Left kidney (tissue), 2 donors: ENCODE results near the gene LAMTOR5. TPM values are rescaled to one million over a fixed set of nuclear protein-coding genes. Genes with fewer than 3 reads are reported as not detected.
A peak's percentile ranks its signal among the peaks of the same experiment; 100 is the strongest.
"Not testable (repeated sequence)": the region's sequence is repeated elsewhere in the genome, so short reads cannot be mapped to it uniquely, and the experiment has no call there.

ENCODE experiments used
- DNase-seq: peaks from one replicate; pipeline ENCODE4 v3.0.0-alpha.2; 2013
- polyA plus RNA-seq: library from polyadenylated mRNA; unstranded; fragments of 120-200 nt; gene quantifications from one replicate; pipeline ENCODE4 v1.2.1, GENCODE V29; 2013; ENCODE audit not compliant: insufficient read length

The LAMTOR5 gene
- polyA plus RNA-seq, 1 donor: 259 TPM

GRCh38 chr1:110433213-110433612 lies 25.7 kb upstream of the LAMTOR5 start:
- DNase-seq: no peak

DNA sequence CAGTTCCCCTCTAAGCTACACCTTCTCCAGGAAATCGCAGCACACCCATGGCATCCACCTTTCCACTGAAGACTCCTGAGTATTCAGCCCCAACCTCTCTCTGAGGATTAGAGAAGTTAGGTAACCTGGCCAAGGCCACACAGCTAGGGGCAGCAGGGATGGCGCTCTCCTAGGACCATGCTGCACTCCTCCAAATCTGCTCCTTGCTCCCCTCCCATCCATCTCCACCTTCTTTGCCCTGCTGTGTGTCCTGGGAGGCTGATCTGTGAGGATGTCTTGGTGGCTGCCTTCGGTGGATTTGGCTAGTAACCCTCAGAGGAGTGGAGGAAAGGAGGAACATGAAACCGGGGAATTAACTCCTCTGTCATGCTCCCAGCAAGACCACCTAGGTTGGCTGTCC lies 23.4 kb upstream of the LAMTOR5 start:
- DNase-seq: no peak

GRCh38 chr1:110430366-110430765 lies 22.9 kb upstream of the LAMTOR5 start:
- no peak for DNase-seq

DNA sequence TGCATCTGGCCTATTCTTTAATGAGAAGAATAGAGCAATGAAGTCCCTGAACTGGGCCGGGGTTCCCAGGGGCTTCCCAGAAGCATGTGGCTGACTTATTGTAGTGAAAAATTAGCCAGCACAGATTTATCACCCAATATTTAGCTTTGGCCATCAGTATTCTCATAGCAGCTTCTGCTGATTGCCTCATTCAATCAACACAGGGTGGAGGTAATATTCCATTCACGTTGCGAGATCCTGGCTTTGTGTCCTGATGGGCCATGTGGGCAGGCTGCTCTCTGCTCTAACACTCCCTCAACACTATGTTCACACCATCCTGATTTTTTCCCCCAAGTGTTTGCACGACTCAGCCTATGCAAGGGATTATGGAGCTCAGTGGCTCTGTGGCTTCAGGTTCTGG lies 21.5 kb upstream of the LAMTOR5 start:
- no peak for DNase-seq

- no peak for DNase-seq
Observed at GRCh38 chr1:110426854-110427253, 19.4 kb upstream of the LAMTOR5 start.

DNA sequence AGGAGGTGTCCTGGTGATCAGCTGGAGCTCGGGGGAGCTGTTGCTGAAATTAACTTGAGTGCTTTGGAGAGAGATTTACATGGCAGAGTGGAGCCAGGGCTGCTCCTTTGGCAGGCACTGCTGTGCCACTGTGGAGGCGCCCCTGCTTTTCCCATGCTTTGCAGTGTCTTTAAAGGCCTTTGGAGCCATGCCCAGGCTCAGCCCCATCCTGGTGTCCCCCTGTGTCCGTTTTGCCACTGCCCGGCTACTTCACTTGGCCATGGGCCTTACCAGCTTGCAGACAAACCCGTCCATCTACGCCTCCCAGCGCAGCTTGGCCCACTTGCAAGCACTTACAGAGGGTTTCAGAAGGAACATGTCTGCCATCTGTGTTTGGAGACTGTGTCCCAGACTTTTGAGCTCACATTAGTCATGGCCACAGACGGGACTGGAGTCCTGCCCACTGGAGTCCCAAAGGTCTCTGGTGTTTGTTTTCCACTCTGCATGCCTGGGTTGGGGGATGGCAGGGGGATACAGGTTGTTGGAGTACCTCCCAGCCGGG lies 18.2 kb upstream of the LAMTOR5 start:
- no peak for DNase-seq

DNA sequence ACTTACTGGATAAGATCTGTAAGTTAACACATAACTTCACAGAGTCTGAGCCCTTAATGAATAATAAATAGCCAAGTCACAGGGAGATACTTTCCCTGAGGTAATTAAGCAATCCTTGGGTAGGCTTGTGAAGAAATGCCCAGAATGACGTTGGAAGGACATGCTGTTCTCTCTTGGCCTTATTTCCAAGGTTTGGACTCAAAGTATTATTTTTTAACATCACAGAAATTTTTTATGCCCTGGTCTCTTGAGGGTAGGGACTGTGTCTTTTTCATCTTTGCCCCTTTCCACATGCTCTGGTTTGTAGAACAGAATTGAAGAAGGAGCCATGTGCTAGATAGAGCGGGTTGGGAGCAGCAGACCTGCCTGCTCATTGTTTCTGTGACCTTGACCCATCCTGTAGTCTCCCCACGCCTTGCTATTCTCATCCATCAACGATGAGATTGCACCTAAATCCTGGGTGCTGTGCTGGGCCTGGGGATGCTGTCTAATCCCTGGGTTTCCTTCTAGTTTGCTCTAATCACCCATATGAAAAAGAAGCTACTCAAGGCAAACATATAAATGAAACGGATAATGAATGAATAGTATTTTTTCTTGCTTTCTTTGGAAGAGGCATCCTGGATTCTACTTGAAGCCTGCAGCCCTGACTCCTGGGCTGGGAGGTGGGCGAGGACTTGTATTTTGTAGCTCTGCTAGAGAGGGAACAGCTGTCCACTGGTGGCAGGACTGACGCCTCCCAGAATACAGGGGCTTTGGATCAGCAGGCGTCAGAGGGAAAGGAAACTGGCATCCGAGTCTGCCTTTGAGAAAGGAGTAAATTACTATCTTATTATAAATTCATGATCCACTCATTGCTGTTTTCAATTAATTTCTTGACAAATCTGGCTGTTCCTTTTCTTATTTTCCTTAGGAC lies 17.5 kb upstream of the LAMTOR5 start:
- no peak for DNase-seq

GRCh38 chr1:110420874-110421793 lies 13.6 kb upstream of the LAMTOR5 start:
- no peak for DNase-seq

DNA sequence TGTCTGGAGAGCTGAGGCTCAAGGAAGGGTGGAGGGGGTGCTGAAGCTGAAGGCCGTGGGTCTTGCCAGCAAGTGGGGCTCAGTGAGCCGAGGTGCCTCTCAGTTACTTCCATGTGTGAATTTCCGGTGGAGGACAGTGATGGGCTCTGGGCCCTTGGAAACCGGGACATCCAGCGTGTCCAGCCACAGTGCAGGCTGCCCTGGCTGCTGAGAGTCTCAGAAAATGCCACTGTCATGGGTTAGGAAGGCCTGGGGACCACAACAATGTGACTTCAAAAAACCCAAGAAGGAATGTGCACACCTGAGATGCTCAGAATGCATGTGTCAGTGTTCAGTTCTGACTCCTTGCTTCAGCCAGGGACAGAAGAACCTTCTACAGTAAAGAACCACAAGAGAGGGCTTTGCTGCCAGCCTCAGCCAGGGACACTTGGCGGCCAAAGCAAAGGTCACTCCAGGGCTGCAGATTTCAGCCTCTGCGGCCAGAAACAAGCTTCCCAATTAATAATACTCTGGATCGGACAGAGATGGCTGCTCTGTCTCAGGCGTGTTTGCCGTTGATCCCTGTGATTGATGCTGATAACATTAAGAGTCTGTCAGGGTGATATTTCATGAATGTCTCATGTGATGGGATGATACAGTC lies 12.6 kb upstream of the LAMTOR5 start:
- no peak for DNase-seq

- no peak for DNase-seq
Observed at GRCh38 chr1:110418729-110419128, 11.2 kb upstream of the LAMTOR5 start.

- not testable (repeated sequence) for DNase-seq
Observed at GRCh38 chr1:110413045-110413444, 5.6 kb upstream of the LAMTOR5 start.

- peak; percentile 55 for DNase-seq
Observed at GRCh38 chr1:110412576-110412975, 5.1 kb upstream of the LAMTOR5 start.

GRCh38 chr1:110411173-110411735 lies 3.8 kb upstream of the LAMTOR5 start:
- DNase-seq: no peak

DNA sequence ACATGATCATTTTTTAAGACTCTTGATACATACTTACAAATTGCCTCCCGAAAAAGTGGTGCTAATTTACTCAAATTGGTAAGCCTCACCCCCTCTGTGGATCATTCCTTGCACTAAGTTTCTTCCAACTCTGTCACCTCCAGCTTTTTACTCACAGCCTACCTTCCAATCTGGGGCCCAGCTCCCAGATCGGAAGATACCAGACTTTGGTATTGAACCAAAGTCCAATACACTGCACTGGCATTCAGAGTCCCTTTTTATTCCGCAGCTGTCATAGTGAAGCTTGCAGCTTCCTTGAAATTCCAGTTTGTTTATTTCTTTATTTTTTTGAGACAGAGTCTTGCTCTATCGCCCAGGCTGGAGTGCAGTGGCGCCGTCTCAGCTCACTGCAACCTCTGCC lies 1.8 kb upstream of the LAMTOR5 start:
- DNase-seq: no peak

GRCh38 chr1:110408488-110408887 lies 994 bp upstream of the LAMTOR5 start:
- DNase-seq: no peak

DNA sequence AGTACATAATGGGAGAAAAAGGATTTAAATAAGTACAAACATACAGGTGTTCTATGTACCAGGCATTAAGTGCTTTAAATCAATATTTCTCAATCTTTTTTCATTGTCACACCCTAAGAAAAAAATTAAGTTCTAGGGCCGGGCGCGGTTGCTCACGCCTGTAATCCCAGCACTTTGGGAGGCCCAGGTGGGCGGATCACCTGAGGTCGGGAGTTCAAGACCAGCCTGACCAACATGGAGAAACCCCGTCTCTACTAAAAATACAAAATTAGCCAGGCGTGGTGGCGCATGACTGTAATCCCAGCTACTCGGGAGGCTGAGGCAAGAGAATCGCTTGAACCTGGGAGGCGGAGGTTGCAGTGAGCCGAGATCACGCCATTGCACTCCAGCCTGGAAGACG lies 1.1 kb downstream of the LAMTOR5 start:
- DNase-seq: not testable (repeated sequence)

GRCh38 chr1:110404401-110404800 lies 3.1 kb downstream of the LAMTOR5 start:
- DNase-seq: no peak

GRCh38 chr1:110403805-110404204 lies 3.7 kb downstream of the LAMTOR5 start:
- DNase-seq: no peak

DNA sequence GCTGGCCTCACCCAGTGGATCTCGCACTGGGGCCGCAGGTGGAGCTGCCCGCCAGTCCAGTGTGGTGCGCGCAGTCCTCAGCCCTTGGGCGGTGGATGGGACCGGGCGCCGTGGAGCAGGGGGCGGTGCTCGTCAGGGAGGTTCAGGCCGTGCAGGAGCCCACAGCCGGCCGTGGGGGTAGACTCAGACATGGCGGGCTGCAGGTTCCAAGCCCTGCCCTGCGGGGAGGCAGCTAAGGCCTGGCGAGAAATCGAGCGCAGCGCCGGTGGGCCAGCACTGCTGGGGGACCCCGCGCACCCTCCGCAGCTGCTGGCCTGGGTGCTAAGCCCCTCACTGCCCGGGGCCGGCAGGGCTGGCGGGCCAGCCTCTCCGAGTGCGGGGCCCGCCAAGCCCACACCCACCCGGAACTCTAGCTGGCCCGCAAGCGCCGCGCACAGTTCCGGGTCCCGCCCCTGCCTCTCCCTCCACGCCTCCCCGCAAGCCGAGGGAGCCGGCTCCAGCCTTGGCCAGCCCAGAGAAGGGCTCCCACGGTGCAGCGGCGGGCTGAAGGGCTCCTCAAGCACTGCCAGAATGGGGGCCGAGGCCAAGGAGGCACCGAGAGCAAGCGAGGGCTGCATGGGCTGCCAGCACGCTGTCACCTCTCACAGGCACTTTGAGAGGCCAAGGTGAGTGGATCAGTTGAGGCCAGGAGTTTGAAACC lies 11.1 kb downstream of the LAMTOR5 start:
- not testable (repeated sequence) for DNase-seq

GRCh38 chr1:110394493-110394820 lies 13.0 kb downstream of the LAMTOR5 start:
- no peak for DNase-seq
